NCI-H510A treated with DMSO at 0.1 percent for 48 hours (cell line): ENCODE data around the gene HOXB2.

Experiments used
- DNase-seq: peaks from one replicate; lab custom pipeline; 2025; lab: John Stamatoyannopoulos, UW

HOXB2 gene

DNA sequence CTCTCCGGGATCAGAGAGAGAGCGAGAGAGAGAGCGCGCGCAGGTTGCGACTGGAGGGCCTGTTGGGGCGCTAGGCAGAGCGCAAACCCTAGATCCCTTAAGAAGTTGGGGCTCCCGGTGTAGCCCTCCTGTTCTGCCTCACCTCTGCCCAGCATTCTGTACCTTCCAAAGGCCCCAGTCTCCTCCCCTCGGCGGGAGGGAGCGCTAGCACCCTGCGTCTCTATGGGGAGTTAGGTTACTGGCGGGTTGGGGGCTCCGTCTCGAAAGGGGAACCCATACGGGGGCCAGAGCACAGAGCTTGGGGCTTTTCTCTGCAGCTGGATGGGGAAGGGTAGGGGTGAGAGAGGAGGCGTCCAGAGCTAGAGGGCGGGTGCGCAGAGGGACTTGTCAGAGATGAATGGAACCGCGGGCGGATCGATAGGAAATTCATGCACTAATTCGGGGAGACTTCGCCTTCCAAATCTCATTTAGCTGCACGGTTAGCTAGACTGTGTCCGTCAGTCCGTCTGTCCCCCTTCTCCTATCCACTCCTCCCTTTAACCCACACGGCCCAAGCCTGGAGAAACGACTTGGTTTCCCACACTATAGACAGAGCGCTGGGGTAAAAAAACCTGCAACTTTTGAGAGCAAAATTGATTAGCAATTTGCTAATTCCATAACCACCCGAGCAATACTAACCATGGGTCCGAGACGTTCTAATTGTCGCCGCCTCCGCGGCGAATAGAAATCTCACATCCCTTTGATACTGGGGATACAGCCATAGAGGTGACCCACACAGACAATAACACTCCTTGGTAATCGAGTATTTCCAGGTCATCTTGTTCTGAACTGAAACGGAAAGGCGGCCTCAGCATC, 33.9 kb upstream of the HOXB2 start:
- DNase-seq = no peak

DNA sequence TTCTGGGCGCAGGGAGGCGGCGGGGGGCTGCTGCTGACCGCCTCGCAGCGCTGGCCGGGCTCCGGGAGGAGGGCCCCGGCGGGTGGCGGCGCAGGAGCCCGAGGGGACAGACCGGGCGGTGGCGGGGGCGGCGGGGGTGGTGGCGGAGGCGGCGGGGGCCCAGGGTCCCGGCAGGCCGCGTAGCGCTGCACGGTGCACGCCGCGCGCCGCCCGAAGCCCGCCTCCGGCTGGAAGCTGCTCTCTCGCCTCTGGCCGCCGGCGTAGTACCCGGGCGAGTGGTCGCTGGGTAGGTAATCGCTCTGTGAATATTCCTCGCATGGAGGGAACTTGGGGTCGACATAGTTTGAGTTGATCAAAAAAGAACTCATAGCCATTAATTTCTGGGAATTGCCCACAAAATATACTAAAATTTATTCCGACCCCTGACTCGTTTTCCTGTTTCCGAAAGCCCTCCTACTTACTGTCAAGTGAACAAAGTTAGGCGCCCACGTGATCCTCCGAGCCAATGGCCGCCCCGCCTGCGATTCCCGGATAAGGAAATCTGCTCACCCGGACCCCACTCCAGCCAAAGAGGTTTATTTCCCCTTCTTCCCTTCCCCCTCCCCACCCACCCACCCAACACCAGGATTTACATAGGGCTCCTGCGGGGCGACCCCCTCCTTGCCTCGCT, 33.2 kb upstream of the HOXB2 start, which contains the start of gene HOXB4:
HOXB4 (minus strand) TSS at position 405 of the 670 bp plus-strand sequence; CDS start at position 374, 31 bp downstream.
- no peak for DNase-seq

DNA sequence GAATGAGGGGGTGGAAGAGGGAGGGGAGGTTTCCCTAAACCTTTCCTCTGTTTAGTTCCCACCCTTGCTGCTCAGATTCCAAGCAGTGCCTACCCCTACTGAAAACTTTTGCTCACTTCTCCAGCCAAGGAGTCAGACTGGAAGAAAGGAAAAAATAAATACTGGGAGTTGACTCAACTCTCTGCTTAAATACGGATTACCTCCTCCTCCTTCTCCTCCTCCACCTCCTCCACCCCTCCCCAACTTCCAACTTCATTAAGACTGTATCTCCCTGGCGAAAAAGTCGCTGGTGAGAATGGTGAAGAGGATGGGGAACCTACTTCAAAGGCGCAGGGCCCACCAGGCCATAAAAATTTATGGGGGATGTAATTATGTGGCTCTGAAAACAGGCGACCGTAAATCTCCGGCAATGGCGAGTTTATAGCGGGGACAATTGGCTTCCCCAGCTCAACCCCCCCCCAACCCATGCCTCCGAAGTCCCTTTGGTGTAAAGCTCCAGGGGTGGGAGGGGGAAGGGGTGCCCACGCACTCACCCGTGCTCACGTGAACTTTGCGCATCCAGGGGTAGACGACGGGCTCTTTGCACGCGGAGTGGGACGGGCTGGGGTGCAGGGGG, 32.5 kb upstream of the HOXB2 start:
- DNase-seq = no peak

DNA sequence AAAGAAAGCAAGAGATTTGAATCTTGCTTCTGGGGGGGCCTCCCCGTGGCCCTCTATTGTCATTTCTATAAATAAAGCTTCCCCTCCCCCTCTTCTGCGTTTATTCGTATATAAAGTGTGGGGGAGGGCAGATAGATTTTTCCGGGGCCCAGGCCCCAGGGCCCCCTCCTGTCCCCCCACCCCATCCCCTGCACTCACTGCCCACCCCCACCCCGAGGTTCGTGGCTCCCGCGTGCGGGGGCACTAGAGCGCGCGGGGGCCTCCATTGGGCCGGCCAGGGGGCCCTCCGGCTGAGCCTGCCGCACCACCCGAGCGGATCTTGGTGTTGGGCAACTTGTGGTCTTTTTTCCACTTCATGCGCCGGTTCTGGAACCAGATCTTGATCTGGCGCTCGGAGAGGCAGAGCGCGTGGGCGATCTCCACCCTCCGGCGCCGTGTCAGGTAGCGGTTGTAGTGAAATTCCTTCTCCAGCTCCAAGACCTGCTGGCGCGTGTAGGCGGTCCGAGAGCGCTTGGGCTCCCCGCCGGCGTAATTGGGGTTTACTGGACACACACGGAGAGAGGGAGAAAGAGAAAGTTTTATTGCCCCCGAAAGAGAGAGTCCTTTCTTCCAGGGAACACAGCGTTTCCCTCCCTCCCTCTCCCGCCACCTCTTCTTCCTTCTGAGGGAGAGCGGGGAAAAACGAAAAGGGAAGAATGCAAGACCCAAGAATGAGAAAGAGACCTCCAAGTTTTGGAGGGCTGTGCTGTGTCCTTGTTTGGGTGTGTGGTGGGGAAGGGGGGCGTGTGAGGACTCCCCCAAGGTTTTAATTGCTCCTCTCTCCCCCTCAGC, 31.8 kb upstream of the HOXB2 start:
- DNase-seq = no peak

DNA sequence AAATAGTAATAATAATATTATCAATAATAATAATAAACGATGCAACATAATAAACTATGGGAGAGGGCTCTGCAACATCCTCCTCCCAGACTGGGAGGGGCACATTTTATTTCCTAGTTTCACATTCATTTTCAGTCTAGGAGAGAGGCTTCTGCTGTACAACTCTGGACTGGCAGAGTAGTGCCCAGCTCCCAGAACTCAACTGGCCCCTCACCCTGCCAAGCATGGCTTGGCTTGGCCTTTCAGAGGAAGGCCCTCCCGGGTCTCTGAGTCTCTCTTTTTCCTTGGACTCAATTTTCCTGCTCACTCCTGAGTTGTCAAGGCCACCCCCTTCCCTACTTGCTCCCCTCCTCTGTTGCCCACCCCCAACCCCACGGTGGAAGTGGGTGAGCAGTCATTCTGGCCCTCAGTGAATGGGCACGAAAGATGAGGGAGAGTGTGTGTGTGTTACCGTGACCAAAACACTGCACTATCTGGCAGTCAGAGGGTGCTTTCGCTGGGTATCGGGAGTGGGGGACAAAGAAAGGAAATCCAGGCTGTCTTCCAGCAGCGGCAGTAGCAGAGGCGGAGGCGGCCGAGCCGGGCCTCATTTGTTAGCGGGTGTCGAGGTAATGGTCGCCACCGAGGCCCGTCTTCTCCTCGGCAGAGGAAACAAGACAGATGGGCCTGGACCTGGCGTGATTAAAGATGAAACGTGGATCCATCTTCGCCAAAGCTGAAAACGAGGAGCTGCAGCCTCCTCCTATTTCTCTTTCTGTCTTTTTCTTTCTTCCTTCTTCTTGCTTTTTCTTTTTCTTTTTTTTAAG, 31.0 kb upstream of the HOXB2 start:
- no peak for DNase-seq

DNA sequence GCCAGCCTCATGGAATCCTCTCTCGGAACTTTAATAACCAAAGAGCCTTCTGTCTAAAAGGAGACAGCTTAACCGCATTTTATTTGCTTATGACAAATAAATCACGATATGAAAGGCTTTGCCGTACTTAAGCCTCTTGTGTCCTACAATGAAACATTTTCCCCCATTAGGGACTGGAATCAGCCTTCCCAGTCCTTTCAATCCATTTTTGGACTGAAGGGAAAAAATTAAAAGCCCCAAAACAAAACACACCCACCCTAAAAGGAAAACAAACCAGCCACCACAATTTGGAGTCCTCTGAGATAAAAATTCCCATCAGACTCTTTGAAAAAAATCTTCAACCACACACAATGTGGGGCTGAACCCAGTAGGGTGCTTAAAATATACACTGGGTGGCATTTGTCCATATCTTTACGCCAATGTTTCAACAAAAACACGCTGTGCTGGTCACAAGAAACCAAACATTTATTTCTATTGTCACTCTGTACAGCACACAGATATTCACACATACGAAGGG, 30.2 kb upstream of the HOXB2 start:
- DNase-seq = no peak

DNA sequence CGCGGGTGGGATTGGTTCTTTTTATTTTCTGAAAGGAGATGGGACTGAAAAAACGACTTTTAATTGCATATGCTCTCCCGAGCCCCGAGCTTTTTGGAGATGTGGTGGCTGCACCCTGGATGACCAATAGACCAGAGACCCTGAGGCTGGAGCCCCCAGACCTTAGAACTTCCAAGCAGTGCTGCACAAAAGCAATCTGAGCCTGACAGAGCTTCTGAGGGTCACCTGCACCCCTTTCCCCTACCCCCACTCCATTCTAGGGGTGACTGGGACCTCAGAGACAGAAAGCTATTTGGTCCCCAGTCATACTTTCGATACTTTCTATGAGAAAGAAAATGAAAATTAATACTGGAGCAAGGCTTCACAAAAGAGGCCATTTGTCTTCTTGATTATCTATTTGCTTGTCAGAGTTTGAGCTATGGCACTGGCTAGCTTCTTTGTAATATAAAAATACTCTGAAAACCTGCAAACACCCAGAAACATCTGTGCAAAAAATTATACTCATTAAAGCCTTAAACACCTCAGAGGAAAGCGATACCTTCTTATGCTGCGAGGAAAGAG, 29.7 kb upstream of the HOXB2 start:
- DNase-seq = no peak

DNA sequence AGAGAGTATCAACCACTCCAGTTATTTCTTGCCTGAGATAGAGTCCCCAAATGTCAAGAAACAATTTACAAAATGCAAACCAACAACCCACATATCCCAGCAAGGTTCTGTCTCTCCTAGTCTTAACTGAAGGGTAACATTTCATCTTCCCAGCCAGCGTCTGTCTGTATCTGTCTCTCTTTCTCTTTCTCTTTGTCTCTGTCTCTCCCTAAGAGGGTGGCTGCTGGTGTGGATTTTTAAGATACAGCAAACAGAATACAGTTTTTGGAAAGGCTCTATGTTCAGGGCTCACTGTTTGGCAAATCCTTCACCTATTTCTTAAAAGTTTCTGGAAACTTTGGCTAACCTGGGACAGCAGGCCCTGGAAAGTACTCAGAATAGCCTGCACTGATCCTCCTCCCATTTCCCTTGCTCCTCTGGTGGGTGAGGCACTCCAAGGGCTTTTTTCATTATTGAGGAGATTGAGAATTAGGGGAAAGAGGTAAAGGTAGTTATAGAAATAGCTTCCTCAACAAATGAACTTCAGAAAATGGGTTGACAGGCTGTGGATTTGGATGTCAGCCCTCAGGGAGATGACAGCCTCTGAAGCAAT, 27.0 kb upstream of the HOXB2 start:
- DNase-seq = no peak

DNA sequence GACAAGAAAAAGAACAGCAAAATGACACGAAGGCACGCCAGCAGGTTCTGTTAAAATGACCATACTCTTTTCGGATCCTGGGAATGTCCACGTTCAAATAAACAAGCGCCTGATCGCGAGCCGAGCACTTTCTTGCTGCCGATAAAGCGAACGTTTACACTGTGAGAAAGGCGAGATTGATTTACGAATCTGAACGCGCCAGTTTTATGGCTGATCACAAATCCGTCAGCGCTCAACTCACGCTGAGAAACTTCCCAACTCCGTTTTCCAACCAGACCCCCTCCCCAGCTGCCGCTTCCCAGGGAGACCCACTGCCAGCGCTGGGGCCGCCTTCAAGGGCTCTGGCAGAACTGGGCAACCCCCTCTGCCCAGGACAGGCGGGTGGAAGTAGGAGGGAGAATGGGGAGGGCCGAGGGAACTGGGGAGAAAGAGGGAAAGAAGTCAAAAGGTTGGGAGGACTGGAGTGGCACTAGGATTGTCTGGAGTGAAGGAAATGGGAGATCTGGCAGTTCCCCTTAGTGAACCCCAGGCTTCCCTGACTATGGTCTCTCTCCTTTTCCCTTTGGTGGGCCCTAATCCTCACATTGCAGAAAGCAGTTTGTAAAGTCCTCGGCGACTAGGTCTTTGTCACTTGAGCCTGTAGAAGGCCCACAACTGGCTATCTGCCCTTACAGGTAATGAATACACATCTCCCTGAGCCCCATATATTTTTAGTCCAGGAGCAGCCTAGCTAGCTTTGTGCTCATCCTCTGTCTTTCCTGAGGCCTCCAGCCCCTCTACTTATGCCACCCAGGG, 26.3 kb upstream of the HOXB2 start:
- DNase-seq = no peak

DNA sequence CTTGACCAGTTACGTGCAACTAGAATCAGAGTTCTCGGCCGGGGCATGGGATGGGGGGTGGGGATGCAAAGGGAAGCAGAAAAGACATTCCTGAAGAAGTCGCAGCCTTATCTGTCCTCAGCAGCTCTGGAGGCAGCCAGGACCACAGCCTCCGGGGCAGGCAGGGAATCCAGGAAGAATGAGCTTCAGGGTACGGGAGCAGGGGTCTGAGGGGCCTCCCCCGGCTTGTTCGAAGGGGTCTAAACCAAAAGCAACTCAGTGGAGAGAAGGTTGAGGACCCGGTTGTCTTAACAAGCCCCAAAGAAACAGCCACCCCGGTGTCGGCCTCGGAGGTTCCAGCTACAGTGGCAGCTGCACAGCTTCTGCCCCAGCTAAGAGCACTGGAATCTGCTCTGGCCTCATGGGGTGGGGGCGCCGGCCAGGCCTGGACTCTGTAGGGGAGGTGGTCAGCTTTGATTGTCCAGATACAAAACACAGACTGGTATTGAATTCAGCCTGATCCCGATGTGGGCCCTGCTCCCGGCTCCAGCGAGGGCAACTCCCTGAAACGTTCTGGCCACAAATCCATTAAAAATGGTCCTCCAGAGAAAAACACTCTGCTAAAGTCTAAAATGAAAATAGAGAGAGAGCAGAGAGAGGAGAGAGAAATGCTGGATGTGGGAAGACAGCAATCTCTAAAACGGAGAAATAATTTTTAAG, 25.6 kb upstream of the HOXB2 start:
- DNase-seq = no peak

DNA sequence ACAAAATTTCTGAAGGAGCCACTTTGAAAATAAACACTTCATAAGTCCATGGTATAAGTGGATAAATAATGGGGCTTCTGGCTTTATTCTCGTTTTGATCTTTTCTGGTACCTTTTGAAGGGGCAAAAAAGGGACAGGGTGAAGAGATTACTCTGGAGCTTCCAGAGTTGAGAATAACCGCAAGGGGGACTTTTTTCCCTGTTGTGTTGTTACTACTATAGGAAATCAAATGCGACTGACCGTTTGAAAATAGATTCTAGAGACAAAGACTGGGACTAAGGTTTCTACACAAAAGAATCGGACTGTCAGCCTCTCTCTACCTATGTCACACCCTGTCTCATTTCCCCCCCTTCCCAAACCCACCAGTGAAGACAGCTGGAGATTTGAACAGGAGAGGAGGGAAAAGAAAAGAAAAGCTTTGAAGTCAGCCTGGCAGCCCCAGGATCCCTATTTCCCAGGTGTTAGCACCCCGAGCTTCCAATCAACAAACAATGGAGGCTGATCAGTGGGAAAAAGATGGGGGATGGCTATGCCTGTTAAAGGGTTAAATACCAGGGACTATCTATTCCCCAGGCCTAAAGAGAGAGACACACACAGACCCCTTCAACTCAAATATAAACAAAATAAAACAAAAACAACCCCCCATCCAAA, 24.9 kb upstream of the HOXB2 start:
- DNase-seq = no peak

DNA sequence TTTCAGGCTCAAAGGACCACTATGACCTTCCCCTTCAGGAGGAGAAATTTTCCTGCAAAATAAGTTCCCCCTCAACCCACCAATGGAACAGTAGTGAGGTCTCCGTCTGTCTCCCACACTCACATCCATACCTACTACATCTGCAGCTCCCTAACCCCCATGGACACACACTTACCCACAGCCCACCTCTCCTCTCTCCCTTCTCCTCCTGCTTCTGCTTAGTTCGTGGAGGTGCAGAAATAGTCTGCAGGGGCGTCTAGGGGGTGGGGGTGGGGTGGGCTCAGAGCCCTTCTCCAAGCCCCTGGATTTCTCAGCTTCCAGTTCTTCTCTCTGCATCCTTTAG, 24.3 kb upstream of the HOXB2 start:
- DNase-seq = no peak

DNA sequence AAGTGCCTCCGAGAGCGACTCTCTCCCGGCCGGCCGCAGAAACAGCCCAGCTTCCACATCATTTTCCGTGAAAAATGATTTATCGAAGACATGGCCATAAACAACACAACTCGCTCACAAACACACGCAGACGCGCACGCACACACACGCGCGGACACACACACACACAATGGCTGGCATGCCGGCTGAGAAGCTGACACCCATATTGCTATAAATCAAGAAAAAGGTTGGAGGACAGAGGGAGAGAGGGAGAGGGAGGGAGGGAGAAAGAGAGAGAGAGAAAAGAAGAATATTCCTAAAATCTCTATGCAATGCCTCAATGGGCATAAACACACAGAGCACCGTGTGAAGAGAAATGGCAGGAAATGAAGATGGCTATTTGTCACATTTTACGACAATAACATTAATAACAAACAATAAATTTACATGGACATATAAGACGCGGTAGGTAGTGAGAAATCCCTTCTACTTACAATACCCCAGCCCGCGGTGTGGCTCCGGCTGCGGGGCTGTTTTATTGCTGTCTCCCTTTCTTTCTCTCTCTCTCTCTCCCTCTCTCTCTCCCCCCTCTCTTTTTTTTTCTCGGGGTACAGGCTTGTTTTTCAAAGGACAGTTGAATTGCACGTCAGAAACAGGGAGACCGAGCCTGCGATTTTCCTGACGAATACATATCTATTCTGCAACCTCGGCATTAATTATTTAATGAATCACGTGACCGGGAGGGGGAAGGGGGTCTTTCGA, 23.8 kb upstream of the HOXB2 start:
- DNase-seq = no peak

DNA sequence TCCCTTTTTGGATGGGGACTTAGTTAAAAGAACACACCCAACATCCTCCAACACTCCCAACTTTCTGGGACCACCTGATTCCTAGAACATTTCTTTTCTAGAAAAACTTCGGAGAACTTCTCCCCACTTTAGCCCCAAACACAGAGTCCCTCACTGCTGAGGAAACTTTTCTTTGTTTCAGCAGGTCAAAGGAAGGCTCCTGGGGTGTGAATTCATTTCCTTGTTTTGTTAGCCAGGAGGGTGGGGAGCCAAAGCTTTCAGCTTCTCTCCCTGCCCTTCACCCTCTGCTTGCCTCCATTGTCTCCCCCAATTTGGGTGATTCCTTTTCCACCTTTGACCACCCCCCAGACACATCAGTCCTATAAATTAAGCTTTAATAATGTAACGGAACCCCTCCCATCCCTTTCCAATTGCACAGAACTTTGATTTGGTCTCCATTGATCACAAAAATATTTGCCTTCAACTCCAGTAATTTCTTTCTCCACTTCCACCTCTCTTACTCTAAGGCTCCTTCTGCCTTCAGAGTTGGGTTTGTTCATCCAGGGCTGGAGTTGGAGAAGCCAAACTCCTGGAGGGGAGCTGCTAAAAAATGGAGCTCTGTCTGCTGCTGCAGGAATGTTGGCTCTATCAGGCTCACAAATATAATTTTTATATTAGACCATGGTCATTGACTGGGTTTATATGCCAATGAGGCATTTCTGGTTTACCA, 22.9 kb upstream of the HOXB2 start:
- DNase-seq = no peak

DNA sequence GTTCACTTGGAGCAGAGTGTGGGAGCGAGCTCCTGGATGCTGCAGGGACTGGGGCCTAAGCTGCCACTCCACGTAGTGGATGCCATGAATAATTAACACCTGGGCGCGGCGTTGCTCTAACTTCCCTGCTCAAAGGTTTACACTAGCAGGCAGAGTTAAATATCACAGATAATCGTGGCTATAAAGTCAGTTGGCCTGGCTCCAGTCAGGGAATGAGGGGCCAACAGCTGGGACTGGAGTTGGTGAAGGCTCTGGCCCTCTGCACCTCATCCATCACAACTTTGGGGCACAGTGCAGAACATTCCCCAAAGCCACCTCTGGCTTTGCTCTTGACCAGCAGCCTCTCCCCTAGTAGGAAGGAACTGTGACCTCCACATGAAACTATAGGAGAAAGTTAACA, 22.3 kb upstream of the HOXB2 start:
- no peak for DNase-seq

DNA sequence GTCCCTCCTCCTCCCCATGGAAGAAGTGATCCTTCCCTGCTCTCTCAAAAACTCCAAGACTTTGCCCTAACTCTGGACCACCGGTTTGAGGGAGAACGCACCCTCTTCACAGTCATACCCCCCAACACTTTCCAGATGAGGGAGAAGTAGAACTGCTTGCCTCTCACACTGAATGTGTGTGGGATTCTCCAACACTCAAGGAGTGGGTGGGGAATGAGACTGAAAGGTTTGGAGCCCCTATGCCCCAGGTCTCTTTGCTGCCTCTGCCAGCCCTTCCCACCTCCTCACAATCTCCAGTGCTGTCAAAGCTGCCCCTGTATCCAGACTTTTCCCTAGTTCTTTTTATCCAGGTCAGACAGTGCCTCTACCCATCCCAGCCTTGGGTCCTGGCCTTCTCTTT, 21.8 kb upstream of the HOXB2 start:
- no peak for DNase-seq
